HepG2 (cell line): ENCODE measurements around the gene TUBB4B. TPM values are rescaled to one million over a fixed set of nuclear protein-coding genes. Genes with fewer than 3 reads are reported as not detected.

Experiments
- CAMTA2 ChIP-seq: sonication (generic); formaldehyde crosslinking; IDR thresholded peaks from 2 replicates; pipeline ENCODE4 v1.4.0; 2020; ENCODE audit warnings: mild to moderate bottlenecking, missing genetic modification reagents, borderline replicate concordance
- HOXD1 ChIP-seq: sonication (generic); formaldehyde crosslinking; IDR thresholded peaks from 2 replicates; pipeline ENCODE4 v1.5.0; 2020; ENCODE audit warnings: missing genetic modification reagents
- KLF11 ChIP-seq: IDR thresholded peaks from 2 replicates; pipeline ENCODE4 v1.6.1; 2016; ENCODE audit warnings: missing compliant biosample characterization
- MBD4 ChIP-seq: IDR thresholded peaks from 2 replicates; pipeline ENCODE4 v1.6.1; 2012; ENCODE audit warnings: low read length, inconsistent platforms, borderline replicate concordance
- MEIS1 ChIP-seq: sonication (generic); formaldehyde crosslinking; IDR thresholded peaks from 2 replicates; pipeline ENCODE4 v1.9.0; 2021; ENCODE audit warnings: mild to moderate bottlenecking, missing genetic modification reagents, moderate library complexity, borderline replicate concordance
- MTA1 ChIP-seq: sonication (generic); formaldehyde crosslinking; IDR thresholded peaks from 2 replicates; pipeline ENCODE4 v1.4.0; 2020; ENCODE audit warnings: missing genetic modification reagents, mild to moderate bottlenecking, borderline replicate concordance
- NFE2 ChIP-seq: sonication (generic); formaldehyde crosslinking; IDR thresholded peaks from 2 replicates; pipeline ENCODE4 v1.4.0; 2020; ENCODE audit warnings: missing genetic modification reagents
- NFIC ChIP-seq: IDR thresholded peaks from 2 replicates; pipeline ENCODE4 v1.6.1; 2012; ENCODE audit warnings: mild to moderate bottlenecking, low read length, inconsistent platforms
- PAX8 ChIP-seq: sonication (generic); formaldehyde crosslinking; IDR thresholded peaks from 2 replicates; pipeline ENCODE4 v1.8.0; 2022; ENCODE audit warnings: mild to moderate bottlenecking, missing genetic modification reagents, borderline replicate concordance
- PCBP2 ChIP-seq: fragments of 200-400 bp; formaldehyde crosslinking; optimal IDR thresholded peaks from 2 replicates; pipeline ENCODE3; 2018; ENCODE audit warnings: low read length, low read depth; ENCODE audit not compliant: poor library complexity, severe bottlenecking
- POLR2A ChIP-seq, 2 experiments: IDR thresholded peaks; 2 replicates each; pipeline ENCODE4 v1.6.1; 2011; ENCODE audit warnings: low read depth in 2 of 2, low read length in 2 of 2, mild to moderate bottlenecking in 1 of 2, moderate library complexity in 1 of 2; ENCODE audit not compliant: insufficient read depth in 1 of 2
- REPIN1 ChIP-seq: sonication (generic); formaldehyde crosslinking; IDR thresholded peaks from 2 replicates; pipeline ENCODE4 v1.8.0; 2022; ENCODE audit warnings: missing genetic modification reagents, low read depth, mild to moderate bottlenecking, borderline replicate concordance
- ZBTB38 ChIP-seq: sonication (generic); formaldehyde crosslinking; IDR thresholded peaks from 2 replicates; pipeline ENCODE4 v1.5.1; 2020; ENCODE audit warnings: mild to moderate bottlenecking, missing genetic modification reagents
- ZNF263 ChIP-seq: sonication (generic); formaldehyde crosslinking; IDR thresholded peaks from 2 replicates; pipeline ENCODE4 v1.4.0; 2020; ENCODE audit warnings: missing genetic modification reagents
- ZNF563 ChIP-seq: sonication (generic); formaldehyde crosslinking; IDR thresholded peaks from 2 replicates; pipeline ENCODE4 v1.8.0; 2022; ENCODE audit warnings: mild to moderate bottlenecking, moderate library complexity, missing genetic modification reagents
- ZNF83 ChIP-seq: sonication (generic); formaldehyde crosslinking; IDR thresholded peaks from 2 replicates; pipeline ENCODE4 v1.4.0; 2020; ENCODE audit warnings: missing genetic modification reagents, mild to moderate bottlenecking, borderline replicate concordance
- polyA plus RNA-seq, 8 experiments: library from polyadenylated mRNA; depleted of rRNA in 3 of 8; stranded (reverse) in 7 of 8; unstranded in 1 of 8; fragments of >200 nt; fragmentation: Illumina TruSeq in 4 of 8; extraction: Trizol in 4 of 8; gene quantifications; 2 replicates each; pipeline versions ENCODE4 v1.2.1 to v1.2.3, GENCODE V29; 2011 to 2016; ENCODE audit warnings: low read depth in 4 of 8, missing spikeins in 1 of 8, mixed read lengths in 1 of 8; ENCODE audit not compliant: insufficient read depth in 1 of 8
- total RNA-seq, 5 experiments: library from RNA; depleted of rRNA; stranded (reverse); fragments of >200 nt; fragmentation: Illumina TruSeq; extraction: Trizol; gene quantifications; 2 replicates each; pipeline ENCODE4 v1.2.3, GENCODE V29; 2016; ENCODE audit warnings: low read depth in 1 of 5
- TF ChIP-seq, protein P1 (sequence below): sonication (generic); formaldehyde crosslinking; IDR thresholded peaks from 2 replicates; pipeline ENCODE4 v1.5.1; 2020; ENCODE audit warnings: missing genetic modification reagents, mild to moderate bottlenecking, borderline replicate concordance
- TF ChIP-seq, protein P2 (sequence below): sonication (generic); formaldehyde crosslinking; IDR thresholded peaks from 2 replicates; pipeline ENCODE4 v1.4.0; 2020; ENCODE audit warnings: mild to moderate bottlenecking, missing genetic modification reagents

The TUBB4B gene
- total and polyA plus RNA-seq, 2 of the 13 experiments (the other 11 are each of a cell fraction or from before 2014, with no cell fraction given), result 182 to 412 TPM

DNA sequence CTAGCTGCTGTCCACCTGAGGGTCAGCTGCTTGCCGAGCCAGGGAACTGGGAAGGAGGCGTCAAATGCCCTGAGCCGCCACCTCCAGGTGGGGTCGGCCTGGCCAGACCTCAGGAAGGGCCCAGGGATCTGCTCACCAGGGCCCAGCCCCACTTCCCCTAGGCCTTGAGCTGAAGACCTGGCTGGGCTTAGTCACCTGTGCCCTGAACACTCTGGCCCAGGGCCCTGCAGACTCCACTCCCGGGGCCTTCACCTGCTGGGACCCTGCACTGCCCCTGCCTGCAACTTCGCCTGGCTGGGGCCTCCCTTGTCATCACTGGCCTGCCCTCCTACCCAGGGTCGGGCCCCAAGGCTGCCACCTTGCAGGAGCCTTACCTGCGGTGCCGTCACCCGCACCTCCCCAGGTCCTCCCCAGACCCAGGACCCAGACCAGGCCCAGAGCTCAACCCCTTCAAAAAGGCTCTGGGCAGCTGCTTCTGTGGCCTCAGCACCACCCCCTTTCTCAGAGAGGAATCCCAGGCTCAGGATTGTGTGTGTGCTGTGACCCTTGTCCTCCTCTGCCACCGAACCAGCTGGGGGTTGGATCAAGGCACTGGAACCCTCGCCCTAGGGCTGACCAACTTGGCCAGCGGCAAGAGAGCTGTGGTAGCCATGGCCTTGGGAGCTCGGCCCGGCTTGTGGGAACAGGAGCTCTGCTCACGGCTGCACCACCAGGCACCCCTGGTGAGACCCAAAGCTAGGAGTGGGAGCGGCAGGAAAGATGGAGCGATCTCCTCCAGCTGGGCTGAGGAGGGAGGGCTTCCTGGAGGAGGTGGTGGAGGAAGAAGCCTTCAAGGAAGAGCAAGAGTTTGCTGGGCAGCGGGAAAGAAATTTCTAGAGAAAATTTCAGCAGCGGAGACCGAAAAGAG, 12.9 kb downstream of the TUBB4B start (continued):
- TF ChIP-seq ZNF563 (CRISPR knock-in tag) (0 out of 2 replicates have a peak, but pooled peaks have one; percentile 18), NFE2 (CRISPR knock-in tag) (no peak), PCBP2 (no peak), NFIC (no peak), MTA1 (CRISPR knock-in tag) (no peak; the same call in 1 of the 2 replicates), PAX8 (no peak), ZNF83 (0 out of 2 replicates have a peak, but pooled peaks have one; percentile 44), POLR2A (IDR thresholded peaks at IDR 0.05; ENCODE audit: insufficient read depth in 1 of 2, low read depth in 2 of 2, low read length in 2 of 2) (no peak), MBD4 (no peak), KLF11 (CRISPR knock-in tag) (no peak), ZNF263 (CRISPR knock-in tag) (no peak), REPIN1 (CRISPR knock-in tag) (no peak), MEIS1 (no peak), CAMTA2 (CRISPR knock-in tag) (peak; percentile 84; the same call in 1 of the 2 replicates), ZBTB38 (CRISPR knock-in tag) (no peak), HOXD1 (CRISPR knock-in tag) (no peak)
- TF ChIP-seq, protein P1, sequence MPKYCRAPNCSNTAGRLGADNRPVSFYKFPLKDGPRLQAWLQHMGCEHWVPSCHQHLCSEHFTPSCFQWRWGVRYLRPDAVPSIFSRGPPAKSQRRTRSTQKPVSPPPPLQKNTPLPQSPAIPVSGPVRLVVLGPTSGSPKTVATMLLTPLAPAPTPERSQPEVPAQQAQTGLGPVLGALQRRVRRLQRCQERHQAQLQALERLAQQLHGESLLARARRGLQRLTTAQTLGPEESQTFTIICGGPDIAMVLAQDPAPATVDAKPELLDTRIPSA (CRISPR knock-in tag), result no peak
- TF ChIP-seq, protein P2, sequence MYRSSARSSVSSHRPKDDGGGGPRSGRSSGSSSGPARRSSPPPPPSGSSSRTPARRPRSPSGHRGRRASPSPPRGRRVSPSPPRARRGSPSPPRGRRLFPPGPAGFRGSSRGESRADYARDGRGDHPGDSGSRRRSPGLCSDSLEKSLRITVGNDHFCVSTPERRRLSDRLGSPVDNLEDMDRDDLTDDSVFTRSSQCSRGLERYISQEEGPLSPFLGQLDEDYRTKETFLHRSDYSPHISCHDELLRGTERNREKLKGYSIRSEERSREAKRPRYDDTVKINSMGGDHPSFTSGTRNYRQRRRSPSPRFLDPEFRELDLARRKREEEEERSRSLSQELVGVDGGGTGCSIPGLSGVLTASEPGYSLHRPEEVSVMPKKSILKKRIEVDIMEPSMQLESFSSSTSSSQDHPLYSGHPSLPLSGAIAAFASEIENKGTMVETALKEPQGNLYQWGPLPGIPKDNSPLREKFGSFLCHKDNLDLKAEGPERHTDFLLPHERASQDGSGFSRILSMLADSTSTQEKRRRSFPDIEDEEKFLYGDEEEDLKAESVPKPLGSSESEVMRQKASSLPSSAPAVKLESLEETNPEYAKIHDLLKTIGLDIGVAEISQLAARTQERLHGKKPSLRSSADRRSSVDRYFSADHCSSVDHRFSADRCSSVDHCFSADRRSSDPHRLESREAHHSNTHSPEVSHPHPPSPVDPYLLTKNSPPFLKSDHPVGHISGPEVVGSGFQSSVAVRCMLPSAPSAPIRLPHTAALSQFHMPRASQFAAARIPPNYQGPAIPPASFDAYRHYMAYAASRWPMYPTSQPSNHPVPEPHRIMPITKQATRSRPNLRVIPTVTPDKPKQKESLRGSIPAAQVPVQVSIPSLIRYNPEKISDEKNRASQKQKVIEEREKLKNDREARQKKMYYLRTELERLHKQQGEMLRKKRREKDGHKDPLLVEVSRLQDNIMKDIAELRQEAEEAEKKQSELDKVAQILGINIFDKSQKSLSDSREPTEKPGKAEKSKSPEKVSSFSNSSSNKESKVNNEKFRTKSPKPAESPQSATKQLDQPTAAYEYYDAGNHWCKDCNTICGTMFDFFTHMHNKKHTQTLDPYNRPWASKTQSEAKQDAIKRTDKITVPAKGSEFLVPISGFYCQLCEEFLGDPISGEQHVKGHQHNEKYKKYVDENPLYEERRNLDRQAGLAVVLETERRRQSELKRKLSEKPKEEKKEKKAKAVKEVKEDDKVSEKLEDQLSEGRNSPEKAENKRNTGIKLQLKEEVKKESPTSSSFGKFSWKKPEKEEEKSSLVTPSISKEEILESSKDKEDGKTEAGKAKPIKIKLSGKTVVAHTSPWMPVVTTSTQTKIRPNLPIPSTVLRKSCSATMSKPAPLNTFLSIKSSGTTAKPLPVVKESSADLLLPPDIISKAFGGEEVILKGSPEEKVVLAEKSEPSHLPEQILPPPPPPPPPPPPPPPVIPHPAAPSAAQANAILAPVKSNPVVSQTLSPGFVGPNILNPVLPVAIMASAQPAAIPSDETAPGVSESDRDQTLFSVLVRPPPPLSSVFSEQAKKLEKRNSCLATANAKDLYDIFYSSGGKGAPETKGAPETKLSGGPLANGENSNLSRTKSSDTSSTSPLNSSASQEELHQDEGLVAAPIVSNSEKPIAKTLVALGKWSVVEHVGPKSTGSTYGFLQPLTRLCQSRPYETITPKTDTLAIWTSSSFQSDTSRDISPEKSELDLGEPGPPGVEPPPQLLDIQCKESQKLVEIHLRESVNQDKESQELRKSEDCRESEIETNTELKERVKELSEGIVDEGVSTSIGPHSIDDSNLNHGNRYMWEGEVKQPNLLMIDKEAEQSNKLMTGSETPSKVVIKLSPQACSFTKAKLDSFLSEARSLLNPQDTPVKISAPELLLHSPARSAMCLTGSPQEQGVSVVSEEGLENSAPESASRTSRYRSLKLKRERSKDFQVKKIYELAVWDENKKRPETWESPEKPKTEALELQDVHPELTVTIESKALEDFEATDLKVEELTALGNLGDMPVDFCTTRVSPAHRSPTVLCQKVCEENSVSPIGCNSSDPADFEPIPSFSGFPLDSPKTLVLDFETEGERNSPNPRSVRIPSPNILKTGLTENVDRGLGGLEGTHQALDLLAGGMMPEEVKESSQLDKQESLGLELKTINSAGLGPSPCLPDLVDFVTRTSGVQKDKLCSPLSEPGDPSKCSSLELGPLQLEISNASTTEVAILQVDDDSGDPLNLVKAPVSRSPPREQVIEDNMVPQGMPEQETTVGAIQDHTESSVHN (CRISPR knock-in tag), result no peak
